Stomach (tissue), 9 donors: Measurements from ENCODE around the gene TBC1D10B. TPM values are rescaled to one million over a fixed set of nuclear protein-coding genes. Genes with fewer than 3 reads are reported as not detected.
"Not testable (repeated sequence)": the region's sequence is repeated elsewhere in the genome, so short reads cannot be mapped to it uniquely, and the experiment has no call there.

Experiments used
- DNase-seq, 2 donors: peaks; one replicate each; pipeline versions ENCODE4 v3.0.0 to v3.0.0-alpha.2; 2013 to 2019
- H3K27ac ChIP-seq, 5 donors: fragments of 200-600 bp in 4 of 5; sonication (generic) in 4 of 5; one replicate each; pipeline ENCODE4 v1.5.1; 2013 to 2019; ENCODE audit warnings: mild to moderate bottlenecking in 1 of 5, moderate library complexity in 1 of 5
- H3K27me3 ChIP-seq, 3 donors: fragments of 200-600 bp; sonication (generic); one replicate each; pipeline ENCODE4 v1.5.1; 2017 to 2019; ENCODE audit warnings: mixed run types in 1 of 3
- H3K36me3 ChIP-seq, 4 donors: fragments of 200-600 bp; sonication (generic); 1 replicate in 3 of 4; 2 replicates in 1 of 4; pipeline ENCODE4 v1.5.1; 2016 to 2019
- H3K4me1 ChIP-seq, 4 donors: fragments of 200-600 bp; sonication (generic); one replicate each; pipeline ENCODE4 v1.5.1; 2016 to 2019
- H3K4me3 ChIP-seq, 4 donors: fragments of 200-600 bp; sonication (generic) in 3 of 4; one replicate each; pipeline ENCODE4 v1.5.1; 2016 to 2019; ENCODE audit warnings: mild to moderate bottlenecking in 1 of 4
- H3K9me3 ChIP-seq, 4 donors: fragments of 200-600 bp; sonication (generic); one replicate each; pipeline ENCODE4 v1.5.1; 2016 to 2019
- CTCF ChIP-seq, 7 experiments: fragments of 450-650 bp in 4 of 7; fragments of 200-600 bp in 3 of 7; sonication (generic) in 3 of 7; IDR thresholded peaks; one replicate each; pipeline ENCODE4 v1.5.1; 2016 to 2019; ENCODE audit warnings: antibody characterized with exemption in 7 of 7, control low read depth in 2 of 7, mild to moderate bottlenecking in 1 of 7
- EP300 ChIP-seq: sonication (generic); formaldehyde crosslinking; IDR thresholded peaks from one replicate; pipeline ENCODE4 v1.6.1; 2017; ENCODE audit warnings: antibody characterized with exemption
- POLR2A ChIP-seq, 4 donors: fragments of 450-650 bp; IDR thresholded peaks; one replicate each; pipeline ENCODE4 v1.6.1; 2016; ENCODE audit warnings: antibody characterized with exemption in 4 of 4, control low read depth in 2 of 4, mild to moderate bottlenecking in 1 of 4, moderate library complexity in 1 of 4
- POLR2AphosphoS5 ChIP-seq, 3 donors: sonication (generic); formaldehyde crosslinking; IDR thresholded peaks; one replicate each; pipeline ENCODE4 v1.6.1; 2016; ENCODE audit warnings: antibody characterized with exemption in 3 of 3
- WGBS, 5 donors: extraction: QIAGEN DNeasy Blood & Tissue Kit in 3 of 5; methylation state at CpG; one replicate each; pipeline versions ENCODE4 v1.1.5 to v1.1.7; 2013 to 2018; 5-methylcytosine and 5-hydroxymethylcytosine counted together
- intact Hi-C: fragments of 100-400 bp; cut with DNase I; formaldehyde crosslinking; loops from one replicate; pipeline ENCODE4 v1.15.1; 2023; ENCODE audit warnings: low total_unique reads
- polyA plus RNA-seq, 3 donors: library from polyadenylated mRNA; stranded (reverse); fragments of 200-250 nt; gene quantifications; one replicate each; pipeline ENCODE4 v1.2.3, GENCODE V29; 2013
- total RNA-seq, 5 donors: library from RNA; depleted of rRNA; stranded (reverse); fragments of >200 nt; gene quantifications; one replicate each; pipeline versions ENCODE4 v1.1.0 to v1.2.3, GENCODE V29; 2014 to 2016
- donor health status: healthy with polysubstance abuse.
- donor health status: Bipolar disorder and iron deficiency.
- donor health status: healthy.

Gene TBC1D10B
- total and polyA plus RNA-seq, 8 donors: 20.5 to 89.2 (median 27.1) TPM

GRCh38 chr16:30399435-30400186 is 29.3 kb upstream of the TBC1D10B start:
- no peaks in the 10 kb centered on the region for H3K9me3 ChIP-seq
- no peak for DNase-seq
- 14 to 19% (median 18%) methylated on average over 7 to 12 of the region's 12 CpGs for WGBS, 5 donors
- no peaks in the 10 kb centered on the region for H3K27me3 ChIP-seq
- H3K4me3 ChIP-seq: peak overlapping the region; percentile 59 to 66 (median 64)
- H3K36me3 ChIP-seq: peaks cover 11 to 21% (median 18%) of the 10 kb centered on the region in 4 donors
- intact Hi-C loops: no loop called here
- peak overlapping the region; percentile 74 to 89 (median 81) for H3K27ac ChIP-seq
- no peak for TF ChIP-seq POLR2AphosphoS5 (IDR thresholded peaks at IDR 0.05)
- no peak for TF ChIP-seq EP300
- H3K4me1 ChIP-seq: peaks cover 15 to 62% (median 34%) of the 10 kb centered on the region in 4 donors

GRCh38 chr16:30398661-30399434 is 28.6 kb upstream of the TBC1D10B start:
- Histone ChIP-seq H3K27me3 (no peaks in the 10 kb centered on the region), H3K4me3 (no peak overlapping the region), H3K4me1 (peaks cover 19 to 69% (median 38%) of the 10 kb centered on the region in 4 donors), H3K27ac (peak overlapping the region in 4 of 5 donors; percentile 75 to 89 (median 84)), H3K9me3 (no peaks in the 10 kb centered on the region), H3K36me3 (peaks cover 11 to 21% (median 18%) of the 10 kb centered on the region in 4 donors)
- intact Hi-C loops: no loop called here
- DNase-seq: no peak
- 79 to 85% (median 80%) methylated on average over 23 of the region's 23 CpGs for WGBS, 5 donors
- no peak for TF ChIP-seq POLR2AphosphoS5 (IDR thresholded peaks at IDR 0.05)
- no peak for TF ChIP-seq CTCF (IDR thresholded peaks at IDR 0.05)
- no peak for TF ChIP-seq POLR2A (IDR thresholded peaks at IDR 0.05)
- TF ChIP-seq EP300: no peak

- Histone ChIP-seq H3K4me3 (no peak overlapping the region), H3K4me1 (peaks cover 19 to 69% (median 38%) of the 10 kb centered on the region in 4 donors), H3K27me3 (no peaks in the 10 kb centered on the region), H3K9me3 (no peaks in the 10 kb centered on the region), H3K27ac (peak overlapping the region in 1 of 5 donors; percentile 89), H3K36me3 (peaks cover 11 to 21% (median 18%) of the 10 kb centered on the region in 4 donors)
- intact Hi-C loops: no loop called here
- DNase-seq: no peak
- WGBS, 5 donors: 85 to 94% (median 89%) methylated on average over 23 to 42 of the region's 42 CpGs
- TF ChIP-seq CTCF (IDR thresholded peaks at IDR 0.05): no peak
- no peak for TF ChIP-seq POLR2AphosphoS5 (IDR thresholded peaks at IDR 0.05)
- no peak for TF ChIP-seq EP300
- TF ChIP-seq POLR2A (IDR thresholded peaks at IDR 0.05): no peak
Measured at GRCh38 chr16:30397776-30398660, 27.7 kb upstream of the TBC1D10B start.

GRCh38 chr16:30397056-30397455 is 26.8 kb upstream of the TBC1D10B start:
- Histone ChIP-seq H3K27me3 (no peaks in the 10 kb centered on the region), H3K9me3 (no peaks in the 10 kb centered on the region), H3K4me1 (peaks cover 19 to 69% (median 38%) of the 10 kb centered on the region in 4 donors), H3K36me3 (peaks cover 11 to 21% (median 18%) of the 10 kb centered on the region in 4 donors), H3K4me3 (no peak overlapping the region), H3K27ac (no peak overlapping the region)
- TF ChIP-seq POLR2A (IDR thresholded peaks at IDR 0.05): no peak
- no peak for TF ChIP-seq CTCF (IDR thresholded peaks at IDR 0.05)
- no peak for TF ChIP-seq EP300
- no peak for TF ChIP-seq POLR2AphosphoS5 (IDR thresholded peaks at IDR 0.05)
- intact Hi-C loops: no loop called here
- no peak for DNase-seq
- 63 to 73% (median 68%) methylated on average over 4 of the region's 4 CpGs for WGBS, 5 donors

GRCh38 chr16:30396627-30397026 is 26.3 kb upstream of the TBC1D10B start:
- Histone ChIP-seq H3K4me1 (peaks cover 19 to 69% (median 38%) of the 10 kb centered on the region in 4 donors), H3K27ac (peak overlapping the region in 1 of 5 donors; percentile 84), H3K4me3 (peak overlapping the region in 2 of 4 donors; percentile 92 to 96), H3K36me3 (peaks cover 11 to 21% (median 18%) of the 10 kb centered on the region in 4 donors)
- H3K27me3 ChIP-seq, intact Hi-C loops, H3K9me3 ChIP-seq, DNase-seq: not testable (repeated sequence)
- 51 to 66% (median 60%) methylated on average over 4 of the region's 4 CpGs for WGBS, 5 donors
